CD14-positive monocyte (primary cell): ENCODE results near the gene ARF6. TPM values are rescaled to one million over a fixed set of nuclear protein-coding genes. Genes with fewer than 3 reads are reported as not detected.

Source experiments
- DNase-seq, 3 donors: peaks; one replicate each; pipeline ENCODE4 v3.0.0-alpha.2; 2011 to 2022
- H2AFZ ChIP-seq: 2 replicates; pipeline ENCODE4 v1.6.0; 2012; ENCODE audit warnings: mild to moderate bottlenecking, low read depth, low read length, inconsistent platforms; ENCODE audit not compliant: insufficient read depth, poor library complexity, severe bottlenecking
- H3K27ac ChIP-seq, 2 donors: 1 replicate in 1 of 2; 2 replicates in 1 of 2; pipeline ENCODE4 v1.5.1; 2012 to 2013; ENCODE audit warnings: low read length in 2 of 2, control low read depth in 1 of 2, inconsistent platforms in 1 of 2, low read depth in 1 of 2, mild to moderate bottlenecking in 1 of 2
- H3K27me3 ChIP-seq, 2 donors: one replicate each; pipeline versions ENCODE4 v1.6.0 to v1.6.1; 2011 to 2013; ENCODE audit warnings: low read length in 2 of 2; ENCODE audit not compliant: control insufficient read depth in 2 of 2, insufficient read depth in 2 of 2
- H3K36me3 ChIP-seq, 2 donors: replicated peaks in 1 of 2; 1 replicate in 1 of 2; 2 replicates in 1 of 2; pipeline versions ENCODE4 v1.5.1 to v1.6.1; 2012 to 2013; ENCODE audit warnings: low read length in 2 of 2, control low read depth in 1 of 2, inconsistent platforms in 1 of 2, mild to moderate bottlenecking in 1 of 2; ENCODE audit not compliant: insufficient read depth in 2 of 2, control insufficient read depth in 1 of 2
- H3K4me1 ChIP-seq, 2 donors: 1 replicate in 1 of 2; 2 replicates in 1 of 2; pipeline versions ENCODE4 v1.5.1 to v1.6.1; 2012 to 2013; ENCODE audit warnings: low read length in 2 of 2, control low read depth in 1 of 2, inconsistent platforms in 1 of 2, mild to moderate bottlenecking in 1 of 2, moderate library complexity in 1 of 2; ENCODE audit not compliant: insufficient read depth in 2 of 2, control insufficient read depth in 1 of 2
- H3K4me2 ChIP-seq: replicated peaks from 2 replicates; pipeline ENCODE3; 2012; ENCODE audit warnings: low read length, moderate library complexity, mild to moderate bottlenecking; ENCODE audit not compliant: poor library complexity, severe bottlenecking; ENCODE audit errors: extremely low read depth
- H3K4me3 ChIP-seq, 3 experiments: fragments of 200-600 bp in 1 of 3; sonication (generic) in 1 of 3; replicated peaks in 1 of 3; 1 replicate in 2 of 3; 2 replicates in 1 of 3; pipeline ENCODE4 v1.5.1; 2011 to 2013; ENCODE audit warnings: low read length in 3 of 3, mild to moderate bottlenecking in 3 of 3, control low read depth in 2 of 3, low read depth in 2 of 3, inconsistent platforms in 1 of 3, moderate library complexity in 1 of 3
- H3K79me2 ChIP-seq: 2 replicates; pipeline ENCODE4 v1.6.0; 2012; ENCODE audit warnings: mild to moderate bottlenecking, control low read depth, inconsistent platforms, low read length, moderate library complexity; ENCODE audit not compliant: insufficient read depth
- H3K9ac ChIP-seq: 2 replicates; pipeline ENCODE4 v1.6.0; 2017; ENCODE audit warnings: low read length, mild to moderate bottlenecking; ENCODE audit not compliant: insufficient read depth, poor library complexity, severe bottlenecking
- H3K9me3 ChIP-seq, 2 donors: replicated peaks in 1 of 2; 1 replicate in 1 of 2; 2 replicates in 1 of 2; pipeline versions ENCODE4 v1.5.1 to v1.6.1; 2012 to 2013; ENCODE audit warnings: low read length in 2 of 2, control low read depth in 1 of 2; ENCODE audit not compliant: control insufficient read depth in 1 of 2, insufficient read depth in 1 of 2
- H4K20me1 ChIP-seq: 2 replicates; pipeline ENCODE4 v1.6.0; 2012; ENCODE audit warnings: mild to moderate bottlenecking, low read length, control low read depth, moderate library complexity; ENCODE audit not compliant: insufficient read depth
- H3K27ac Mint-ChIP-seq, 7 donors: one replicate each; pipeline ENCODE4 v1.8.0; 2020; ENCODE audit warnings: mild to moderate bottlenecking in 7 of 7, mixed read lengths in 7 of 7, moderate library complexity in 6 of 7, inconsistent platforms in 2 of 7
- H3K27me3 Mint-ChIP-seq, 3 donors: one replicate each; pipeline ENCODE4 v1.8.0; 2021 to 2022; ENCODE audit warnings: low read depth in 3 of 3, mild to moderate bottlenecking in 3 of 3, mixed read lengths in 3 of 3, moderate library complexity in 3 of 3, inconsistent platforms in 1 of 3
- H3K36me3 Mint-ChIP-seq, 2 donors: one replicate each; pipeline ENCODE4 v1.8.0; 2020; ENCODE audit warnings: mixed read lengths in 2 of 2, inconsistent platforms in 1 of 2, mild to moderate bottlenecking in 1 of 2
- H3K4me1 Mint-ChIP-seq: one replicate; pipeline ENCODE4 v1.8.0; 2020; ENCODE audit warnings: mild to moderate bottlenecking, mixed read lengths
- H3K4me3 Mint-ChIP-seq, 2 donors: one replicate each; pipeline ENCODE4 v1.8.0; 2020; ENCODE audit warnings: mild to moderate bottlenecking in 2 of 2, mixed read lengths in 2 of 2, moderate library complexity in 1 of 2
- H3K9me3 Mint-ChIP-seq, 7 donors: one replicate each; pipeline ENCODE4 v1.8.0; 2020 to 2022; ENCODE audit warnings: mixed read lengths in 7 of 7, mild to moderate bottlenecking in 6 of 7, moderate library complexity in 6 of 7, inconsistent platforms in 2 of 7
- WGBS: methylation state at CpG from one replicate; pipeline ENCODE4 v1.1.5; 2013; ENCODE audit warnings: missing lambda C conversion rate; ENCODE audit not compliant: insufficient coverage; 5-methylcytosine and 5-hydroxymethylcytosine counted together
- intact Hi-C, 2 donors: fragments of 100-400 bp; cut with micrococcal nuclease; formaldehyde crosslinking; loops; one replicate each; pipeline versions ENCODE4 v1.15.0 to v1.15.1; 2023
- polyA plus RNA-seq, 3 donors: library from polyadenylated mRNA; depleted of rRNA in 1 of 3; unstranded in 2 of 3; stranded (reverse) in 1 of 3; fragments of 300-500 nt in 2 of 3; fragments of >200 nt in 1 of 3; fragmentation: Illumina TruSeq in 2 of 3; gene quantifications; 1 replicate in 2 of 3; 2 replicates in 1 of 3; pipeline ENCODE4 v1.2.3, GENCODE V29; 2012 to 2021
- TF ChIP-seq, protein P1 (sequence below): fragments of 200-600 bp; IDR thresholded peaks from one replicate; pipeline ENCODE4 v1.8.0; 2022; ENCODE audit warnings: antibody characterized with exemption, mild to moderate bottlenecking

ARF6 gene
- polyA plus RNA-seq, 3 donors: 76.4 to 136 (median 120) TPM

- no peak overlapping the region for H3K9ac ChIP-seq
- no peaks in the 10 kb centered on the region for H3K9me3 ChIP-seq
- WGBS: 100% methylated on average over 1 of the region's 1 CpG
- DNase-seq: no peak
- peaks cover 7 to 22% of the 10 kb centered on the region in 2 donors for H3K4me1 ChIP-seq
- H4K20me1 ChIP-seq: no peaks in the 10 kb centered on the region
- Mint-ChIP-seq H3K36me3 (no peaks in the 10 kb centered on the region), H3K4me3 (no peak overlapping the region), H3K4me1 (peaks cover 21% of the 10 kb centered on the region), H3K27ac (peak overlapping the region in 2 of 7 donors; percentile 50 to 76), H3K27me3 (peaks cover 0 to 5% (median 0%) of the 10 kb centered on the region in 3 donors), H3K9me3 (peaks cover 0 to 6% (median 0%) of the 10 kb centered on the region in 7 donors)
- intact Hi-C loops: no loop called here
- TF ChIP-seq, protein P1, sequence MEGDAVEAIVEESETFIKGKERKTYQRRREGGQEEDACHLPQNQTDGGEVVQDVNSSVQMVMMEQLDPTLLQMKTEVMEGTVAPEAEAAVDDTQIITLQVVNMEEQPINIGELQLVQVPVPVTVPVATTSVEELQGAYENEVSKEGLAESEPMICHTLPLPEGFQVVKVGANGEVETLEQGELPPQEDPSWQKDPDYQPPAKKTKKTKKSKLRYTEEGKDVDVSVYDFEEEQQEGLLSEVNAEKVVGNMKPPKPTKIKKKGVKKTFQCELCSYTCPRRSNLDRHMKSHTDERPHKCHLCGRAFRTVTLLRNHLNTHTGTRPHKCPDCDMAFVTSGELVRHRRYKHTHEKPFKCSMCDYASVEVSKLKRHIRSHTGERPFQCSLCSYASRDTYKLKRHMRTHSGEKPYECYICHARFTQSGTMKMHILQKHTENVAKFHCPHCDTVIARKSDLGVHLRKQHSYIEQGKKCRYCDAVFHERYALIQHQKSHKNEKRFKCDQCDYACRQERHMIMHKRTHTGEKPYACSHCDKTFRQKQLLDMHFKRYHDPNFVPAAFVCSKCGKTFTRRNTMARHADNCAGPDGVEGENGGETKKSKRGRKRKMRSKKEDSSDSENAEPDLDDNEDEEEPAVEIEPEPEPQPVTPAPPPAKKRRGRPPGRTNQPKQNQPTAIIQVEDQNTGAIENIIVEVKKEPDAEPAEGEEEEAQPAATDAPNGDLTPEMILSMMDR: no peak
- H3K27ac ChIP-seq: no peak overlapping the region
- H3K4me2 ChIP-seq: no peak overlapping the region
- H3K79me2 ChIP-seq: no peaks in the 10 kb centered on the region
- H2AFZ ChIP-seq: no peak overlapping the region
- H3K36me3 ChIP-seq: no peaks in the 10 kb centered on the region
- no peaks in the 10 kb centered on the region for H3K27me3 ChIP-seq
- no peak overlapping the region for H3K4me3 ChIP-seq
These were observed 30.6 kb downstream of the ARF6 start for GRCh38 chr14:49923442-49923841.

DNA sequence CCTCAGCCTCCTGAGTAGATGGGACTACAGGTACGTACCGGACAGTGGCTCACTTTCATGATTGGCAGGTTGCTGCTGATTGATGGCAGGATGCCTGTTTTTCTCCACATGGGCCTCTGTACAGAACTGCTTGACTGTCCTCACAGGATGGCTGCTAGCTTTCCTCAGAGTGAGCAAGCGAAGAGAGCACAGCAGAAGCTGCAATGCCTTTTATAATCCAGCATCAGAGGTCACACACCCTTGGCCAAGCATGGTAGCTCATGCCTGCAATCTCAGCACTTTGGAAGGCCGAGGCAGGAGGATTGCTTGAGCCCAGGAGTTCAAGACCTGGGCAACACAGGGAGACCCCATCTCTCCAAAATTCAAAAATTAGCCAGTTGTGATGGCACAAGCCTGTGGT, 31.0 kb downstream of the ARF6 start:
- no peak overlapping the region for H3K4me3 ChIP-seq
- no peaks in the 10 kb centered on the region for H3K36me3 ChIP-seq
- H3K27ac ChIP-seq: no peak overlapping the region
- intact Hi-C loops: no loop called here
- 69% methylated on average over 2 of the region's 4 CpGs for WGBS
- Mint-ChIP-seq H3K9me3 (peaks cover 0 to 6% (median 0%) of the 10 kb centered on the region in 7 donors), H3K27ac (peak overlapping the region in 1 of 7 donors; percentile 76), H3K4me3 (no peak overlapping the region), H3K4me1 (peaks cover 21% of the 10 kb centered on the region), H3K27me3 (peaks cover 0 to 5% (median 0%) of the 10 kb centered on the region in 3 donors), H3K36me3 (no peaks in the 10 kb centered on the region)
- DNase-seq: no peak
- no peak overlapping the region for H3K9ac ChIP-seq
- H3K9me3 ChIP-seq: no peaks in the 10 kb centered on the region
- no peak overlapping the region for H3K4me2 ChIP-seq
- TF ChIP-seq, protein P1: no peak
- H2AFZ ChIP-seq: no peak overlapping the region
- no peaks in the 10 kb centered on the region for H4K20me1 ChIP-seq
- no peaks in the 10 kb centered on the region for H3K79me2 ChIP-seq
- peaks cover 7 to 22% of the 10 kb centered on the region in 2 donors for H3K4me1 ChIP-seq
- no peaks in the 10 kb centered on the region for H3K27me3 ChIP-seq
